Spleen (tissue), 11 donors: ENCODE results near the gene CFAP54. TPM values are rescaled to one million over a fixed set of nuclear protein-coding genes. Genes with fewer than 3 reads are reported as not detected.

Source experiments
- DNase-seq: peaks from one replicate; pipeline ENCODE4 v3.0.0-alpha.2; 2020
- H3K27ac ChIP-seq, 8 donors: fragments of 200-600 bp; sonication (generic) in 7 of 8; 1 replicate in 4 of 8; 2 replicates in 4 of 8; pipeline versions ENCODE4 v1.5.0 to v1.8.0; 2016 to 2021; ENCODE audit warnings: inconsistent platforms in 4 of 8, mild to moderate bottlenecking in 4 of 8, moderate library complexity in 1 of 8
- H3K27me3 ChIP-seq, 7 donors: fragments of 200-600 bp; sonication (generic) in 6 of 7; replicated peaks in 1 of 7; 1 replicate in 4 of 7; 2 replicates in 3 of 7; pipeline versions ENCODE4 v1.5.0 to v1.8.0; 2016 to 2021; ENCODE audit warnings: inconsistent platforms in 3 of 7, mild to moderate bottlenecking in 1 of 7
- H3K36me3 ChIP-seq, 6 donors: fragments of 200-600 bp; sonication (generic) in 5 of 6; 1 replicate in 4 of 6; 2 replicates in 2 of 6; pipeline versions ENCODE4 v1.5.0 to v1.8.0; 2016 to 2021; ENCODE audit warnings: inconsistent platforms in 2 of 6
- H3K4me1 ChIP-seq, 6 donors: fragments of 200-600 bp; sonication (generic) in 5 of 6; 1 replicate in 3 of 6; 2 replicates in 3 of 6; pipeline versions ENCODE4 v1.5.0 to v1.8.0; 2016 to 2021; ENCODE audit warnings: inconsistent platforms in 3 of 6
- H3K4me3 ChIP-seq, 8 donors: fragments of 200-600 bp; sonication (generic) in 7 of 8; 1 replicate in 4 of 8; 2 replicates in 4 of 8; pipeline versions ENCODE4 v1.5.0 to v1.8.0; 2016 to 2021; ENCODE audit warnings: inconsistent platforms in 4 of 8, mild to moderate bottlenecking in 4 of 8, moderate library complexity in 2 of 8
- H3K9me3 ChIP-seq, 8 donors: fragments of 200-600 bp; sonication (generic) in 7 of 8; 1 replicate in 4 of 8; 2 replicates in 4 of 8; pipeline versions ENCODE4 v1.5.0 to v1.8.0; 2016 to 2021; ENCODE audit warnings: inconsistent platforms in 4 of 8
- POLR2A ChIP-seq, 3 donors: fragments of 450-650 bp; IDR thresholded peaks; one replicate each; pipeline ENCODE4 v1.5.1; 2017; ENCODE audit warnings: antibody characterized with exemption in 3 of 3, mild to moderate bottlenecking in 1 of 3
- POLR2AphosphoS5 ChIP-seq, 3 donors: sonication (generic); formaldehyde crosslinking; IDR thresholded peaks; one replicate each; pipeline ENCODE4 v1.5.1; 2017; ENCODE audit warnings: antibody characterized with exemption in 3 of 3
- WGBS, 5 donors: extraction: QIAGEN DNeasy Blood & Tissue Kit in 3 of 5; methylation state at CpG; one replicate each; pipeline versions ENCODE4 v1.1.5 to v1.1.7; 2013 to 2018; 5-methylcytosine and 5-hydroxymethylcytosine counted together
- intact Hi-C: fragments of 100-400 bp; cut with DNase I; formaldehyde crosslinking; loops from one replicate; pipeline ENCODE4 v1.15.0; 2023; ENCODE audit warnings: low total_unique reads
- polyA plus RNA-seq, 3 donors: library from polyadenylated mRNA; stranded (reverse); fragments of 200-250 nt; gene quantifications; one replicate each; pipeline ENCODE4 v1.2.1, GENCODE V29; 2013
- total RNA-seq, 7 donors: library from RNA; depleted of rRNA in 3 of 7; stranded (reverse); fragments of >200 nt in 3 of 7; fragmentation: NEBNext Ultra II Directional in 4 of 7; extraction: Animal tissue kit (Norgen Biotek cat#: 25700) in 4 of 7; gene quantifications; one replicate each; pipeline versions ENCODE4 v1.1.0 to v1.2.1, GENCODE V29; 2016 to 2021
- TF ChIP-seq, protein P1 (sequence below), 11 experiments: fragments of 200-600 bp in 7 of 11; fragments of 450-650 bp in 4 of 11; sonication (generic) in 4 of 11; IDR thresholded peaks in 8 of 11; conservative IDR thresholded peaks in 3 of 11; 1 replicate in 7 of 11; 2 replicates in 4 of 11; pipeline versions ENCODE4 v1.4.0 to v1.8.0; 2016 to 2021; ENCODE audit warnings: antibody characterized with exemption in 11 of 11, inconsistent platforms in 4 of 11, mild to moderate bottlenecking in 1 of 11
- donor health status: healthy with polysubstance abuse.
- donor health status: DM: no; HTN: no; CAD: no; lungs with moderate emphysema.
- donor health status: DM: no; HTN: no; CAD: no.
- donor health status: Bipolar disorder and iron deficiency.
- donor health status: healthy.
- donor health status: DM: no; HTN: no; CAD: no.
- donor health status: DM: yes; HTN: yes; CAD: no.

CFAP54 gene
- total and polyA plus RNA-seq, 10 donors = 0.09 to 3.6 (median 2.1) TPM

DNA sequence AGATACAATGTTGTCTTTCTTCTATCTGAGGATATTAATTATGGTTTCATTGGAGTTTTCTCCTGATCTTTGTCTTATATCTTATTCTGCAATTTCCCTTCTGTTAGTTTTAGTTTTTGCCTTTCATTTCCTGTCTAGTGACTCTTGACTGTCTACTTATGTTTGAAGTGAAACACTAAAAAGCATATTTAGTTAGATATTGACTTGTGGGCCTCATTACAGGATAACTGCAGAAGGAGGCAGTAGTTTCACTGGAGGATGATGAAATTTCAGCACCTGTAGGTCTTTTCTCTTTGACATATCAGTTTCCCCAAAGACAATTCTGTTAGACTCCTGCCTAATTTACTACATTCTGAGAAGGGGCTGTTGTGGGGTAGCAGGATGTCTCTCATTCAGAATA, 320.1 kb downstream of the CFAP54 start:
- H3K4me3 ChIP-seq = no peak overlapping the region
- intact Hi-C loops = no loop called here
- no peaks in the 10 kb centered on the region for H3K4me1 ChIP-seq
- no peaks in the 10 kb centered on the region for H3K27me3 ChIP-seq
- H3K27ac ChIP-seq = no peak overlapping the region
- DNase-seq = no peak
- TF ChIP-seq POLR2A (IDR thresholded peaks at IDR 0.05) (no peak), POLR2AphosphoS5 (IDR thresholded peaks at IDR 0.05) (no peak)
- TF ChIP-seq, protein P1, sequence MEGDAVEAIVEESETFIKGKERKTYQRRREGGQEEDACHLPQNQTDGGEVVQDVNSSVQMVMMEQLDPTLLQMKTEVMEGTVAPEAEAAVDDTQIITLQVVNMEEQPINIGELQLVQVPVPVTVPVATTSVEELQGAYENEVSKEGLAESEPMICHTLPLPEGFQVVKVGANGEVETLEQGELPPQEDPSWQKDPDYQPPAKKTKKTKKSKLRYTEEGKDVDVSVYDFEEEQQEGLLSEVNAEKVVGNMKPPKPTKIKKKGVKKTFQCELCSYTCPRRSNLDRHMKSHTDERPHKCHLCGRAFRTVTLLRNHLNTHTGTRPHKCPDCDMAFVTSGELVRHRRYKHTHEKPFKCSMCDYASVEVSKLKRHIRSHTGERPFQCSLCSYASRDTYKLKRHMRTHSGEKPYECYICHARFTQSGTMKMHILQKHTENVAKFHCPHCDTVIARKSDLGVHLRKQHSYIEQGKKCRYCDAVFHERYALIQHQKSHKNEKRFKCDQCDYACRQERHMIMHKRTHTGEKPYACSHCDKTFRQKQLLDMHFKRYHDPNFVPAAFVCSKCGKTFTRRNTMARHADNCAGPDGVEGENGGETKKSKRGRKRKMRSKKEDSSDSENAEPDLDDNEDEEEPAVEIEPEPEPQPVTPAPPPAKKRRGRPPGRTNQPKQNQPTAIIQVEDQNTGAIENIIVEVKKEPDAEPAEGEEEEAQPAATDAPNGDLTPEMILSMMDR (IDR thresholded peaks at IDR 0.05 in 8 of 11, conservative IDR thresholded peaks at IDR 0.05 in 3 of 11) = no peak
- peaks cover 0 to 20% (median 11%) of the 10 kb centered on the region in 8 donors for H3K9me3 ChIP-seq
- no peaks in the 10 kb centered on the region for H3K36me3 ChIP-seq

DNA sequence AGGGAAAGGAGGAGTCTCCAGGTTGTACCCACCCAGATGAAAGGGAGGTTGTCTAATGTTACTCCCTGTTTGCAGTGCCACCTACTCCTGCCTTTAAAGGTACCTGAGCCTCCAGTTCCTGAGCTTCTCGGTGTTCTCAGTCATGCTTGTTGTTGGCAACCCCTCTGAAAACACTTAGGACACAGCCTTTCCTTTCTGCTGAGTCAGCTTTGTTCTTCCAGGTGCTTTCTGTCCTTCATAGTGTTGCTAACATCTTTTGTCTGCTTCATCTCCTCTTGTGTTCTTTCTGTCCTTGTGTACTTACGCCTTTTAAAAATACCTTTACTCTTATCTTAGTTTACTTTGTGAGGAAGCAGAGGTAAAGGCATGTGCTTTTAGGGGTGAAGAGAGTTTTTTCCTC, 320.7 kb downstream of the CFAP54 start:
- TF ChIP-seq POLR2A (IDR thresholded peaks at IDR 0.05) (no peak), POLR2AphosphoS5 (IDR thresholded peaks at IDR 0.05) (no peak)
- TF ChIP-seq, protein P1 (IDR thresholded peaks at IDR 0.05 in 8 of 11, conservative IDR thresholded peaks at IDR 0.05 in 3 of 11) = no peak
- Histone ChIP-seq H3K36me3 (no peaks in the 10 kb centered on the region), H3K4me1 (no peaks in the 10 kb centered on the region), H3K27ac (no peak overlapping the region), H3K4me3 (no peak overlapping the region), H3K27me3 (no peaks in the 10 kb centered on the region), H3K9me3 (peaks cover 0 to 15% (median 6%) of the 10 kb centered on the region in 8 donors)
- WGBS, 5 donors = 50 to 76% (median 65%) methylated on average over 2 of the region's 2 CpGs
- intact Hi-C loops = no loop called here
- no peak for DNase-seq

GRCh38 chr12:96810477-96810876, 321.1 kb downstream of the CFAP54 start:
- Histone ChIP-seq H3K4me1 (no peaks in the 10 kb centered on the region), H3K4me3 (no peak overlapping the region), H3K9me3 (peaks cover 0 to 10% (median 2%) of the 10 kb centered on the region in 8 donors), H3K27me3 (no peaks in the 10 kb centered on the region), H3K36me3 (no peaks in the 10 kb centered on the region), H3K27ac (no peak overlapping the region)
- intact Hi-C loops = no loop called here
- no peak for TF ChIP-seq POLR2AphosphoS5 (IDR thresholded peaks at IDR 0.05)
- TF ChIP-seq, protein P1 (IDR thresholded peaks at IDR 0.05 in 8 of 11, conservative IDR thresholded peaks at IDR 0.05 in 3 of 11) = no peak
- no peak for TF ChIP-seq POLR2A (IDR thresholded peaks at IDR 0.05)
- WGBS, 5 donors = 86 to 95% (median 91%) methylated on average over 3 of the region's 3 CpGs
- no peak for DNase-seq

DNA sequence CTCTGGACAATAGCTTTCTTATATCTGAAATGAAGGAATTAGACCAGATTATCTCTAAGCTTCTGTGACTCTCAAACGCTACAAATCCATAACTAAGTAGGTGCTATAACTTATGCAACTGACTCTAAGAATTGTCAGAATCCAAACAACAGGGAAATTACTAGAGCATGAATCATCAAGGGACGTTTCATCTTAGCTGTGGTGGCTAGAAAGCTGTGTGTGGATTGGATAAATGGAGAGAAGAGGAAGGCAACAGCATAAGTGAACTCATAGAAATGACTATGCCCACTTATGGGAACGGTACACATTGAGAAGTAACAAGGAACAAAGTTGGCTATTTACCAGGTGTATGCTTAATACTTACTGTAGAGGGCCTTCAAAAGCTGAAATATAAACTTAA, 321.7 kb downstream of the CFAP54 start:
- 64 to 79% (median 74%) methylated on average over 3 of the region's 3 CpGs for WGBS, 5 donors
- Histone ChIP-seq H3K27me3 (no peaks in the 10 kb centered on the region), H3K4me3 (no peak overlapping the region), H3K27ac (no peak overlapping the region), H3K9me3 (peaks cover 0 to 7% (median 2%) of the 10 kb centered on the region in 8 donors), H3K36me3 (no peaks in the 10 kb centered on the region), H3K4me1 (no peaks in the 10 kb centered on the region)
- intact Hi-C loops = no loop called here
- DNase-seq = no peak
- TF ChIP-seq POLR2AphosphoS5 (IDR thresholded peaks at IDR 0.05) (no peak), POLR2A (IDR thresholded peaks at IDR 0.05) (no peak)
- TF ChIP-seq, protein P1 (IDR thresholded peaks at IDR 0.05 in 8 of 11, conservative IDR thresholded peaks at IDR 0.05 in 3 of 11) = no peak
